Right lobe of liver (tissue), 6 donors: ENCODE measurements around the gene COPA. TPM values are rescaled to one million over a fixed set of nuclear protein-coding genes. Genes with fewer than 3 reads are reported as not detected.

Source experiments
- ATAC-seq, 4 donors: fragments of 200-7000 bp; cut with Tn5 transposase; one replicate each; pipeline ENCODE4 v1.9.1; 2020; ENCODE audit warnings: mild to moderate bottlenecking in 4 of 4, moderate library complexity in 4 of 4
- DNase-seq, 3 donors: peaks; one replicate each; pipeline ENCODE4 v3.0.0-alpha.2; 2020
- H3K27ac ChIP-seq, 3 donors: fragments of 200-600 bp; one replicate each; pipeline ENCODE4 v1.8.0; 2022
- H3K27me3 ChIP-seq, 2 donors: fragments of 200-600 bp; one replicate each; pipeline ENCODE4 v1.8.0; 2022
- H3K36me3 ChIP-seq, 4 donors: fragments of 200-600 bp; sonication (generic) in 1 of 4; one replicate each; pipeline versions ENCODE4 v1.5.1 to v1.8.0; 2017 to 2022; ENCODE audit warnings: control low read depth in 1 of 4
- H3K4me1 ChIP-seq, 4 donors: fragments of 200-600 bp; sonication (generic) in 1 of 4; one replicate each; pipeline versions ENCODE4 v1.5.1 to v1.8.0; 2017 to 2022; ENCODE audit warnings: control low read depth in 1 of 4
- H3K4me3 ChIP-seq, 3 donors: fragments of 200-600 bp; one replicate each; pipeline ENCODE4 v1.8.0; 2022
- H3K9me3 ChIP-seq, 4 donors: fragments of 200-600 bp; sonication (generic) in 1 of 4; one replicate each; pipeline versions ENCODE4 v1.5.1 to v1.8.0; 2017 to 2022; ENCODE audit warnings: control low read depth in 1 of 4
- CTCF ChIP-seq, 4 donors: fragments of 200-600 bp in 3 of 4; fragments of 450-650 bp in 1 of 4; IDR thresholded peaks; one replicate each; pipeline versions ENCODE4 v1.5.1 to v1.8.0; 2016 to 2022; ENCODE audit warnings: antibody characterized with exemption in 4 of 4, mild to moderate bottlenecking in 2 of 4
- POLR2A ChIP-seq: fragments of 450-650 bp; IDR thresholded peaks from one replicate; pipeline ENCODE4 v1.6.1; 2017; ENCODE audit warnings: antibody characterized with exemption, mild to moderate bottlenecking
- WGBS: methylation state at CpG from one replicate; pipeline ENCODE4 v1.1.6; 2018; ENCODE audit warnings: low coverage, low lambda C conversion rate; ENCODE audit not compliant: insufficient coverage; ENCODE audit errors: missing lambda C conversion rate; 5-methylcytosine and 5-hydroxymethylcytosine counted together
- intact Hi-C, 2 donors: fragments of 100-400 bp; cut with DNase I; formaldehyde crosslinking; loops; one replicate each; pipeline versions ENCODE4 v1.11.2 to v1.14.1; 2022
- total RNA-seq, 6 experiments: library from RNA; depleted of rRNA in 2 of 6; stranded (reverse); fragments of >200 nt in 2 of 6; fragmentation: NEBNext Ultra II Directional in 3 of 6; extraction: Animal tissue kit (Norgen Biotek cat#: 25700) in 3 of 6; gene quantifications; one replicate each; pipeline versions ENCODE4 v1.1.0 to v1.2.4, GENCODE V29; 2016 to 2023
- donor health status: DM: no; HTN: yes; CAD: no.
- donor health status: DM: no; HTN: no; CAD: no.
- donor health status: DM: no; HTN: no; CAD: no.
- donor health status: DM: no; HTN: yes; CAD: no.
- donor health status: DM: no; HTN: yes; CAD: no.

The COPA gene
- total RNA-seq, 6 experiments from 2014 or later = 75.5 to 109 (median 103) TPM

DNA sequence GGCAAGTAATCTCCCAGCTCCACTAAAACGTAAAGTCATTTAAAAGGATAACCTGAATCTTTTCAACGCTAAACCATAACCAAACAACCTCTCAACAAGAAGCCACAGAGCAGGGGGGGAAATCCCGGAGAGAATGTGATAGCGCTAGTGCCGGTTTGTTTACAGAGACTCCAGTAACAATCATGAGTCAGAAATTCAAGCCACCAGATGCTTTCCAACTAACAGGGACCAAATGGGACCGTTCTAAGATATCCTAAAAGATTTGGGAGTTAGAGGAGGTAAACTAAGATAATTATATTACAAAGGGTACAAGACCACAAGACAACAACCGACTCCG is 81.5 kb downstream of the COPA start:
- Histone ChIP-seq H3K36me3 (no peaks in the 10 kb centered on the region), H3K4me1 (peaks cover 0 to 71% (median 19%) of the 10 kb centered on the region in 4 donors), H3K9me3 (no peaks in the 10 kb centered on the region), H3K27me3 (no peaks in the 10 kb centered on the region), H3K27ac (peak overlapping the region; percentile 85 to 98 (median 97)), H3K4me3 (peak overlapping the region; percentile 83 to 92 (median 85))
- ATAC-seq = peak; percentile 43 to 67 (median 50)
- DNase-seq = peak in 1 of 3 donors; percentile 36
- WGBS = 0% methylated on average over 8 of the region's 8 CpGs
- no peak for TF ChIP-seq POLR2A
- TF ChIP-seq CTCF (IDR thresholded peaks at IDR 0.05) = no peak
- intact Hi-C loops = no loop called here

DNA sequence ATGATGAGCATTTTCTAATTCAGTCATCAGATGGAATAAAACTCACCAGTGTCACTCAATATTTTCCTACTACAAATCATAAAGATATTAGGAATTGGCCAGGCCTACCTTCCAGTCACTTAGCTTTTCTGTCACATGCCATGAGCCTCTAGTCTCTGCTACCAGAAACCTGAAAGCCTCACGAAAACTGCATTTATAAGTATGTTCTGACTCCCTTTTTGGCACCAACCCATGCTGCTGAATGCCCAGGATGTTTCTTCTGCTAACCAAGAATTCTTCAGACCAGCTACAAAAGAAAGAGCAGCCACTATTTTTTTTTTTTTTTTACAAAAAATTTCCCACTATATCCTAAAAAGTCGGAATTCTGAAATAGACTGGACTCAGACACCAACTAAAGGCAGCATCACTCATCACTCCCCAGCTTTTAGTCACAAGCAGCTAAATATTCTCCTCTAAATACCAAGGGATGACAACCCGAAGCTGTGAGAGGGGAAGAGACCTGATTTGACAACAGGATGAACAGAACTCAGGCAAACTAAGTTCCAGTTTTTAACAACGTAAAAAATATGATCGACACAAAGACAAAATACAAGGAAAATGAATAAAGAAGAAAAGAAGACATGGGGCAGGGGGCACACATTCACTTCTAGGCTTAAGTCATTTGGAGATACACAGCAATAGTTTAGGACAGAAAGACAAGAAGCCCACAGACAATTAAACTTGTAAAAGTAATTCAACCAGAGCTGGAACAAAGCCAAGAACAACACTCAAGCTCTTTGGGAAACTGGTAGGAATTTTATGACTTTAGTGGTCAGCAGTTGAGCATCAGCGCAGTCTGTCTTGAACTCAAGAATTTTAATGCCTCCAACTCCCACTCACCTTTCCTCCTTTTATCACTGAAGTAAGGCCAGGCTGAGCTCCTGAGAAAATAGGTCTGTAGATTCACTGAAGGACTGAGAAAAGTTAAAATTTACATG is 82.4 kb downstream of the COPA start:
- Histone ChIP-seq H3K4me1 (peaks cover 0 to 72% (median 19%) of the 10 kb centered on the region in 4 donors), H3K27ac (peak overlapping the region; percentile 85 to 98 (median 97)), H3K4me3 (peak overlapping the region; percentile 83 to 92 (median 85)), H3K27me3 (no peaks in the 10 kb centered on the region), H3K9me3 (no peaks in the 10 kb centered on the region), H3K36me3 (no peaks in the 10 kb centered on the region)
- no peak for ATAC-seq
- no peak for DNase-seq
- WGBS = 27% methylated on average over 6 of the region's 6 CpGs
- no peak for TF ChIP-seq POLR2A
- no peak for TF ChIP-seq CTCF (IDR thresholded peaks at IDR 0.05)
- intact Hi-C loops = no loop called here

DNA sequence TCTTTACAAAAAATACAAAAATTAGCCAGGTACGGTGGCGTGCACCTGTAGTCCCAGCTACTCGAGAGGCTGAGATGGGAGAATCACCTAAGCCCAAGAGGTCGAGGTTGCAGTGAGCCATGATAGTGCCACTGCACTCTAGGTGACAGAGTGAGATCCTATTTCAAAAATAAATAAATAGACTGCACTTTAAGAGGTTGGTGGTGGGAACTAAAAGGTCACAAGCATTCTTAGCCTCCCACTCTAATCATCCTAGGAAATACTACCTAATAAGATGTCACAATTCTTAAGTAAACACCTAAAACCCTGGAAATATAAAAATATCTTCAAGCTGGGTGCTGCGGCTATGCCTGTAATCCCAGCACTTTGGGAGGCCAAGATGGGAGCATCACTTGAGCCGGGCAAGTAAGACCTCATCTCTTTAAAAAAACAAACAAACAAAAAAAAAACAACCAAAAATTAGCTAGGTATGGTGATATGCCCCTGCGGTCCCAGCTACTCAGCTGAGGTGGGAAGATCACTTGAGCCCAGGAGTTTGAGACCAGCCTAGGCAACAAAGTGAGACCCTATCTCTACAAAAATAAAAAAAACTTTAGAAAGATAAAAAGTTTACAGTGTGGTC is 84.8 kb downstream of the COPA start:
- H3K27ac ChIP-seq = no peak overlapping the region
- peaks cover 0 to 51% (median 12%) of the 10 kb centered on the region in 4 donors for H3K4me1 ChIP-seq
- intact Hi-C loops = loop anchor here in 1 of 2 donors (10.0 kb wide), 1 partner anchor 63 kb away; the partner anchor contains the start of gene CASQ1
- no peak for TF ChIP-seq CTCF (IDR thresholded peaks at IDR 0.05)
- TF ChIP-seq POLR2A = no peak
- H3K4me3 ChIP-seq = no peak overlapping the region
- H3K27me3 ChIP-seq = no peaks in the 10 kb centered on the region
- H3K9me3 ChIP-seq = no peaks in the 10 kb centered on the region
- 94% methylated on average over 7 of the region's 7 CpGs for WGBS
- ATAC-seq (no peak), DNase-seq (no peak)
- peaks cover 0 to 5% (median 0%) of the 10 kb centered on the region in 4 donors for H3K36me3 ChIP-seq

GRCh38 chr1:160257411-160258015 is 85.5 kb downstream of the COPA start:
- TF ChIP-seq CTCF (IDR thresholded peaks at IDR 0.05) (no peak), POLR2A (no peak)
- H3K9me3 ChIP-seq = no peaks in the 10 kb centered on the region
- H3K4me1 ChIP-seq = peaks cover 0 to 50% (median 12%) of the 10 kb centered on the region in 4 donors
- H3K36me3 ChIP-seq = peaks cover 0 to 5% (median 0%) of the 10 kb centered on the region in 4 donors
- ATAC-seq (no peak), DNase-seq (no peak)
- no peak overlapping the region for H3K27ac ChIP-seq
- intact Hi-C loops = loop anchor here in 1 of 2 donors (10.0 kb wide), 1 partner anchor 63 kb away; the partner anchor contains the start of gene CASQ1
- WGBS = 75% methylated on average over 6 of the region's 6 CpGs
- no peaks in the 10 kb centered on the region for H3K27me3 ChIP-seq
- no peak overlapping the region for H3K4me3 ChIP-seq
